Astrocyte of the cerebellum (primary cell): Measurements from ENCODE around the gene CYYR1.
"Not testable (repeated sequence)": the region's sequence is repeated elsewhere in the genome, so short reads cannot be mapped to it uniquely, and the experiment has no call there.

ENCODE experiments used
- DNase-seq: peaks from one replicate; pipeline ENCODE4 v3.0.0-alpha.2; 2011; ENCODE audit warnings: low read depth
- H3K4me3 ChIP-seq: 2 replicates; pipeline ENCODE4 v1.5.1; 2011; ENCODE audit warnings: mild to moderate bottlenecking, low read depth, low read length, moderate library complexity
- in situ Hi-C: cut with HindIII; loops from 2 replicates; pipeline ENCODE4 v1.10.0; 2017; ENCODE audit warnings: low sequenced_read_pairs
- TF ChIP-seq, protein P1 (sequence below): IDR thresholded peaks from 2 replicates; pipeline ENCODE4 v1.5.1; 2012; ENCODE audit warnings: low read length, low read depth, moderate library complexity, mild to moderate bottlenecking; ENCODE audit errors: missing control alignments

The CYYR1 gene

DNA sequence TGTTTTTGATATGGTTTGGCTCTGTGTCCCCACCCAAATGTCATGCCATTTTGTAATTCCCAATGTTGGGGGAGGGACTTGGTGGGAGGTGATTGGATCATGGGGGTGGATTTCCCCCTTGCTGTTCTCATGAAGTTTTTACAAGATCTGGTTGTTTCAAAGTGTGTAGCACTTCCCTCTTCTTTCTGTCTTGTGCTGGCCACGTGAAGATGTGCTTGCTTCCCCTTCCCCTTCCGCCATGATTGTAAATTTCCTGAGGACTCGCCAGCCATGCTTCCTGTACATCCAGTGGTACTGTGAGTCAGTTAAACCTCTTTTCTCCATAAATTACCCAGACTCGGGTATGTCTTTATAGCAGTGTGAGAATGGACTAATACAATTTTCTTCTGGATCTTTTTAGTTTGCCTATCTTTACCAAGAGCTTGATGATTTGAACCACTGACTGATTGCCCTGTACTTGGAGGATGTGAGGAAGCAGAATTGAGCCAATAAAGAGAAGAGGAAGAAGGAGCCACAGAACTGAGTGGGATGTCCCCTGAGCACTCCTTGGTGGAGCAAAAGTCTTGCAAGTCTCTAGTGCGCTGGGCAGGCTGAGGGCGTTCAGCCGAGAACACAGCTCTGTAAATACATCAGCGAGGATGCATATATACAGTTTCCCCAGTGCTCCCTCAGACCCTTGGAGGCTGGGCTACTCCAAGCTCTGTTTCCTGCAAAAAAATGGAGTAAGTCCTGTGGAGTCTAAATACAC, 102.6 kb downstream of the CYYR1 start:
- H3K4me3 ChIP-seq: no peak overlapping the region
- DNase-seq: no peak
- TF ChIP-seq, protein P1, sequence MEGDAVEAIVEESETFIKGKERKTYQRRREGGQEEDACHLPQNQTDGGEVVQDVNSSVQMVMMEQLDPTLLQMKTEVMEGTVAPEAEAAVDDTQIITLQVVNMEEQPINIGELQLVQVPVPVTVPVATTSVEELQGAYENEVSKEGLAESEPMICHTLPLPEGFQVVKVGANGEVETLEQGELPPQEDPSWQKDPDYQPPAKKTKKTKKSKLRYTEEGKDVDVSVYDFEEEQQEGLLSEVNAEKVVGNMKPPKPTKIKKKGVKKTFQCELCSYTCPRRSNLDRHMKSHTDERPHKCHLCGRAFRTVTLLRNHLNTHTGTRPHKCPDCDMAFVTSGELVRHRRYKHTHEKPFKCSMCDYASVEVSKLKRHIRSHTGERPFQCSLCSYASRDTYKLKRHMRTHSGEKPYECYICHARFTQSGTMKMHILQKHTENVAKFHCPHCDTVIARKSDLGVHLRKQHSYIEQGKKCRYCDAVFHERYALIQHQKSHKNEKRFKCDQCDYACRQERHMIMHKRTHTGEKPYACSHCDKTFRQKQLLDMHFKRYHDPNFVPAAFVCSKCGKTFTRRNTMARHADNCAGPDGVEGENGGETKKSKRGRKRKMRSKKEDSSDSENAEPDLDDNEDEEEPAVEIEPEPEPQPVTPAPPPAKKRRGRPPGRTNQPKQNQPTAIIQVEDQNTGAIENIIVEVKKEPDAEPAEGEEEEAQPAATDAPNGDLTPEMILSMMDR: no peak
- in situ Hi-C loops: no loop called here

DNA sequence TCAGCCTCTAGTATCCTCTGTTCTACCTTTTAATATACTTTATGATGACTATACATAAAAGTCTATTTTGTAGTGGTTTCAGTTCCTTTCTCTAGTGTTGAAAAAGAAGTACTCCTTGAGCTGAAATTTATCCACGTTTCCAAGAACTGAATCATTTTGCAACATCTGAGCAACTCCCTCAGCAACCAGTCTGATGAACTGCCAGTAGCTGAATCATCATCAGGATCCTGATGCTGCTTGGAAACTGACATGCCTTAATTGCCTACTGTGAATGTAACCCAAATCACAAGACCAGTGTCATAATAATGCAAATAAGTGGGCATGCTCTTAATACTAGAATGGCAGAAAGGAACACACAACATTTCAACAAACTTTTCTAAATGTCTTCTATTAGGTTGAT, 103.3 kb downstream of the CYYR1 start:
- TF ChIP-seq, protein P1: no peak
- in situ Hi-C loops: no loop called here
- peak; percentile 49 for DNase-seq
- H3K4me3 ChIP-seq: no peak overlapping the region

DNA sequence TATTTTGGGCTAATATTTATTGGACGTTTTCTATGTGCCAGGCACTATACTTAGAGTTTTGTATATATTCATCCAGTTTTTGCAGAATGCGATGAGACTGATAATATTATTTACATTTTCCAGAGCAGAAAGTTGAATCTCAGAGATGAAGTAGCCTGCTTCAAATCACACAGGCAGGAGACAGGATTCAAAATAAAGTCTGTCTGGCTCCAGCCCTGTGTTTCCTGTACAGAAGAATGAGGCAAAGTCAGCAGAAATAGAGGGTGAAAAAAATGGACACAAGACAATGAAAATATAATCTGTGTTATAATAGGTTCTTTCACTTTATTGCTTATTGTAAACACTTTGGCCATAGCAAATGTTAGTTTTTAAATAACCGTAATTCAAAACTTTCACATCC, 107.2 kb downstream of the CYYR1 start:
- no peak for DNase-seq
- TF ChIP-seq, protein P1: no peak
- H3K4me3 ChIP-seq: no peak overlapping the region
- in situ Hi-C loops: no loop called here

DNA sequence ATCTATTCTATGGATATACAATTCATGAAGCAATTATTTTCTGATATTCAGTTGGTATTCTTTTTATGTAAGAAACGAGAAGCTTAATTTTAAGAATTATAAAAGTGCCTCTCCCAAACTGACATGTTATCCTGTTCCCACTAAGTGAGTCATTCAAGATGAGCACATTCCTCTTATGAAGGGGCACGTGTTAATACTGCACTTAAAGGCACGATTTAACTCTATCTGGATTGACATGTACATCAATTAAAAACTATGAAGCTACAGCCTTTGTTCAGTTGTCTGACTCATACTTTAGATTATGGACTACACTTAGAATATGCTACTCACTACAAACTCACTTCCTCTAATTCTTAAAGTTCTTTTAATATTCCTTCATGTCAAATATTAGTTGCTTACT, 111.6 kb downstream of the CYYR1 start:
- in situ Hi-C loops: loop anchor here (5.0 kb wide), 1 partner anchor 86 kb away; no protein-coding TSS in a partner anchor
- H3K4me3 ChIP-seq: no peak overlapping the region
- TF ChIP-seq, protein P1: no peak
- no peak for DNase-seq

DNA sequence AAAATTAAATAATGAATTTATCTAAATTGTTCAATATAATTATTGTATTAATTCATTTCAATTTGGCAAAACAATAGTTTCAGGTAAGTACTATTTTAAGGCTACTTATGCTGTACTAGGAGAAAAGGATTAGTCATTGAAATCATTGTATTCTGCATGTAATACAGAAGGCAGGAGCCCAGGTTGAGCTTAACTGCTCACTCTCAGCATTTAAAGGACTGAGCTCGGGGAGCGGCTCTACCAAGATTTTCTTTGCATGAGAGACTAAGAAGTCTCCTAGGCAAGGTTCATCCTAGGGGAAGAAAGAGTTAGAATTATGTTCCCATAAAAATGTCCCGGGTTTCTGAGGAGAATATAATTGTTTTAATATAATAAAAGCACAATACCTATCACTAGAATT, 112.5 kb downstream of the CYYR1 start:
- no peak overlapping the region for H3K4me3 ChIP-seq
- DNase-seq: no peak
- TF ChIP-seq, protein P1: no peak
- in situ Hi-C loops: loop anchor here (5.0 kb wide), 1 partner anchor 87 kb away; no protein-coding TSS in a partner anchor

DNA sequence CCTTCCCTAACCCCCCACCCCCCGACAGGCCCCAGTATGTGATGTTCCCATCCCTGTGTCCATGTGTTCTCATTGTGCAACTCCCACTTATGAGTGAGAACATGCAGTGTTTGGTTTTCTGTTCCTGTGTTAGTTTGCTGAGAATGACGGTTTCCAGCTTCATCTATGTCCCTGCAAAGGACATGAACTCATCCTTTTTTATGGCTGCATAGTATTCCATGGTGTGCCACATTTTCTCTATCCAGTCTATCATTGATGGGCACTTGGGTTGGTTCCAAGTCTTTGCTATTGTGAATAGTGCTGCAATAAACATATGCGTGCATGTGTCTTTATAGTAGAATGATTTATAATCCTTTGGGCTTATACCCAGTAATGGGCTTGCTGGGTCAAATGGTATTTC, 114.2 kb downstream of the CYYR1 start:
- H3K4me3 ChIP-seq, DNase-seq, in situ Hi-C loops: not testable (repeated sequence)

DNA sequence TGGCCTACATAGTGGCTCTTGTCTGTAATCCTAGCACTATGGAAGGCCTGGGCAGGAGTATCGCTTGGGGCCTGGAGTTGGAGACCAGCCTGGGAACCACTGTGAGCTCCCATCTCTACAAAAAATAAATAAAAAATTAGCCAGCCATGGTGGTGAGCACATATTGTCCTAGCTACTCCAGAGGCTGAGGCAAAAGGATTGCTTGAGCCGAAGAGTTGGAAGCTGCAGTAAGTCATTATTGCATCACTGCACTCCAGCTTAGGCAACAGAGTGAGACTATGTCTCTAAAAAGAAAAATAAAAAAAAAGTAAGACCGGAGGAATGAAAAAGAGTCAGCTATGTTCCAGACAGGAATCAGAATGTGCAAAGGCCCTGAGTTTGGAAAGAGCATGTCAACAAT, 115.3 kb downstream of the CYYR1 start:
- no peak overlapping the region for H3K4me3 ChIP-seq
- DNase-seq: no peak
- in situ Hi-C loops: no loop called here
- TF ChIP-seq, protein P1: no peak
